ENCODE results near the gene FMO1.

FMO1 gene

GRCh38 chr1:171207377-171207776 is 40.9 kb upstream of the FMO1 start:
- 88% methylated on average over 1 of the region's 2 CpGs for WGBS
- no peak for DNase-seq
- no peak overlapping the region for H2BK5ac ChIP-seq (ENCODE audit: low read depth, low read length, poor library complexity, severe bottlenecking)

GRCh38 chr1:171210355-171210754 is 37.9 kb upstream of the FMO1 start:
- H2BK12ac ChIP-seq (ENCODE audit: low read length in 2 of 2), result no peak overlapping the region
- no peak overlapping the region for H3K14ac ChIP-seq (ENCODE audit: low read length in 2 of 2)
- H2BK120ac ChIP-seq (ENCODE audit: low read depth, low read length), result no peak overlapping the region
- H3K18ac ChIP-seq (ENCODE audit: low read depth in 1 of 2, low read length in 2 of 2), result no peak overlapping the region
- H3K4me2 ChIP-seq (ENCODE audit: low read length, poor library complexity, severe bottlenecking), result no peak overlapping the region
- no peaks in the 10 kb centered on the region for H3K9me3 ChIP-seq (ENCODE audit: control insufficient read depth, low read length)
- no peak overlapping the region for H2BK15ac ChIP-seq (ENCODE audit: low read depth, poor library complexity, severe bottlenecking)
- no peak overlapping the region for H2AK5ac ChIP-seq (ENCODE audit: low read length, severe bottlenecking)
- no peaks in the 10 kb centered on the region for H3K36me3 ChIP-seq (ENCODE audit: control insufficient read depth in 1 of 2, insufficient read depth in 2 of 2, low read depth in 1 of 2, low read length in 2 of 2)
- H3K23ac ChIP-seq (ENCODE audit: low read length in 2 of 2), result no peak overlapping the region
- no peak overlapping the region for H3K4ac ChIP-seq (ENCODE audit: low read depth in 1 of 2, low read length in 2 of 2)
- no peak overlapping the region for H4K91ac ChIP-seq (ENCODE audit: low read length)
- no peak overlapping the region for H2AFZ ChIP-seq (ENCODE audit: low read depth, low read length)
- H2BK5ac ChIP-seq (ENCODE audit: low read depth, low read length, poor library complexity, severe bottlenecking), result no peak overlapping the region
- H3K27ac ChIP-seq (ENCODE audit: low read length, poor library complexity, severe bottlenecking), result no peak overlapping the region
- H3K27me3 ChIP-seq (ENCODE audit: control insufficient read depth in 1 of 2, insufficient read depth in 1 of 2, low read length in 2 of 2), result peaks cover 0 to 6% of the 10 kb centered on the region in 2 experiments
- no peaks in the 10 kb centered on the region for H3K4me1 ChIP-seq (ENCODE audit: control insufficient read depth, insufficient read depth, low read depth, low read length)
- H3K79me1 ChIP-seq (replicated peaks; ENCODE audit: low read length, poor library complexity, severe bottlenecking), result no peaks in the 10 kb centered on the region
- H4K8ac ChIP-seq (ENCODE audit: low read length), result no peak overlapping the region
- no peak overlapping the region for H3K9ac ChIP-seq (ENCODE audit: low read length)
- no CpG with 5 or more reads among the region's 1 CpG for WGBS
- no peak overlapping the region for H3K4me3 ChIP-seq (ENCODE audit: insufficient read depth in 1 of 2, low read depth in 1 of 2, low read length in 2 of 2)
- no peak for DNase-seq

More at GRCh38 chr1:171207377-171207776, 40.9 kb upstream of the FMO1 start:
- Histone ChIP-seq H3K18ac (ENCODE audit: low read depth in 1 of 2, low read length in 2 of 2) (no peak overlapping the region), H2BK12ac (ENCODE audit: low read length in 2 of 2) (no peak overlapping the region), H3K14ac (ENCODE audit: low read length in 2 of 2) (no peak overlapping the region), H4K91ac (ENCODE audit: low read length) (no peak overlapping the region), H2BK120ac (ENCODE audit: low read depth, low read length) (no peak overlapping the region), H3K36me3 (ENCODE audit: control insufficient read depth in 1 of 2, insufficient read depth in 2 of 2, low read depth in 1 of 2, low read length in 2 of 2) (no peaks in the 10 kb centered on the region), H2AK5ac (ENCODE audit: low read length, severe bottlenecking) (no peak overlapping the region), H3K4ac (ENCODE audit: low read depth in 1 of 2, low read length in 2 of 2) (no peak overlapping the region), H3K4me1 (ENCODE audit: control insufficient read depth, insufficient read depth, low read depth, low read length) (no peaks in the 10 kb centered on the region), H3K79me1 (replicated peaks; ENCODE audit: low read length, poor library complexity, severe bottlenecking) (no peaks in the 10 kb centered on the region), H2BK15ac (ENCODE audit: low read depth, poor library complexity, severe bottlenecking) (no peak overlapping the region), H3K4me3 (ENCODE audit: insufficient read depth in 1 of 2, low read depth in 1 of 2, low read length in 2 of 2) (no peak overlapping the region), H3K27me3 (ENCODE audit: control insufficient read depth in 1 of 2, insufficient read depth in 1 of 2, low read length in 2 of 2) (peaks cover 0 to 10% of the 10 kb centered on the region in 2 experiments), H3K23ac (ENCODE audit: low read length in 2 of 2) (no peak overlapping the region), H4K8ac (ENCODE audit: low read length) (no peak overlapping the region), H3K9me3 (ENCODE audit: control insufficient read depth, low read length) (no peaks in the 10 kb centered on the region), H2AFZ (ENCODE audit: low read depth, low read length) (no peak overlapping the region), H3K4me2 (ENCODE audit: low read length, poor library complexity, severe bottlenecking) (no peak overlapping the region), H3K9ac (ENCODE audit: low read length) (no peak overlapping the region), H3K27ac (ENCODE audit: low read length, poor library complexity, severe bottlenecking) (no peak overlapping the region)

GRCh38 chr1:171212607-171213351 is 35.5 kb upstream of the FMO1 start:
- no peak overlapping the region for H2BK120ac ChIP-seq (ENCODE audit: low read depth, low read length)
- H3K4me1 ChIP-seq (ENCODE audit: control insufficient read depth, insufficient read depth, low read depth, low read length), result no peaks in the 10 kb centered on the region
- WGBS, result 82% methylated on average over 3 of the region's 3 CpGs
- H4K91ac ChIP-seq (ENCODE audit: low read length), result no peak overlapping the region
- H3K79me1 ChIP-seq (replicated peaks; ENCODE audit: low read length, poor library complexity, severe bottlenecking), result no peaks in the 10 kb centered on the region
- no peak overlapping the region for H2AFZ ChIP-seq (ENCODE audit: low read depth, low read length)
- H3K9ac ChIP-seq (ENCODE audit: low read length), result no peak overlapping the region
- no peak overlapping the region for H3K4me3 ChIP-seq (ENCODE audit: insufficient read depth in 1 of 2, low read depth in 1 of 2, low read length in 2 of 2)
- H3K36me3 ChIP-seq (ENCODE audit: control insufficient read depth in 1 of 2, insufficient read depth in 2 of 2, low read depth in 1 of 2, low read length in 2 of 2), result no peaks in the 10 kb centered on the region
- H2AK5ac ChIP-seq (ENCODE audit: low read length, severe bottlenecking), result no peak overlapping the region
- H2BK15ac ChIP-seq (ENCODE audit: low read depth, poor library complexity, severe bottlenecking), result no peak overlapping the region
- no peak overlapping the region for H2BK5ac ChIP-seq (ENCODE audit: low read depth, low read length, poor library complexity, severe bottlenecking)
- H3K18ac ChIP-seq (ENCODE audit: low read depth in 1 of 2, low read length in 2 of 2), result no peak overlapping the region
- H3K4ac ChIP-seq (ENCODE audit: low read depth in 1 of 2, low read length in 2 of 2), result no peak overlapping the region
- no peak overlapping the region for H3K27ac ChIP-seq (ENCODE audit: low read length, poor library complexity, severe bottlenecking)
- no peaks in the 10 kb centered on the region for H3K27me3 ChIP-seq (ENCODE audit: control insufficient read depth in 1 of 2, insufficient read depth in 1 of 2, low read length in 2 of 2)
- no peak overlapping the region for H3K14ac ChIP-seq (ENCODE audit: low read length in 2 of 2)
- H3K23ac ChIP-seq (ENCODE audit: low read length in 2 of 2), result no peak overlapping the region
- no peak for DNase-seq
- no peak overlapping the region for H4K8ac ChIP-seq (ENCODE audit: low read length)
- no peak overlapping the region for H3K4me2 ChIP-seq (ENCODE audit: low read length, poor library complexity, severe bottlenecking)
- no peak overlapping the region for H2BK12ac ChIP-seq (ENCODE audit: low read length in 2 of 2)
- H3K9me3 ChIP-seq (ENCODE audit: control insufficient read depth, low read length), result no peaks in the 10 kb centered on the region

DNA sequence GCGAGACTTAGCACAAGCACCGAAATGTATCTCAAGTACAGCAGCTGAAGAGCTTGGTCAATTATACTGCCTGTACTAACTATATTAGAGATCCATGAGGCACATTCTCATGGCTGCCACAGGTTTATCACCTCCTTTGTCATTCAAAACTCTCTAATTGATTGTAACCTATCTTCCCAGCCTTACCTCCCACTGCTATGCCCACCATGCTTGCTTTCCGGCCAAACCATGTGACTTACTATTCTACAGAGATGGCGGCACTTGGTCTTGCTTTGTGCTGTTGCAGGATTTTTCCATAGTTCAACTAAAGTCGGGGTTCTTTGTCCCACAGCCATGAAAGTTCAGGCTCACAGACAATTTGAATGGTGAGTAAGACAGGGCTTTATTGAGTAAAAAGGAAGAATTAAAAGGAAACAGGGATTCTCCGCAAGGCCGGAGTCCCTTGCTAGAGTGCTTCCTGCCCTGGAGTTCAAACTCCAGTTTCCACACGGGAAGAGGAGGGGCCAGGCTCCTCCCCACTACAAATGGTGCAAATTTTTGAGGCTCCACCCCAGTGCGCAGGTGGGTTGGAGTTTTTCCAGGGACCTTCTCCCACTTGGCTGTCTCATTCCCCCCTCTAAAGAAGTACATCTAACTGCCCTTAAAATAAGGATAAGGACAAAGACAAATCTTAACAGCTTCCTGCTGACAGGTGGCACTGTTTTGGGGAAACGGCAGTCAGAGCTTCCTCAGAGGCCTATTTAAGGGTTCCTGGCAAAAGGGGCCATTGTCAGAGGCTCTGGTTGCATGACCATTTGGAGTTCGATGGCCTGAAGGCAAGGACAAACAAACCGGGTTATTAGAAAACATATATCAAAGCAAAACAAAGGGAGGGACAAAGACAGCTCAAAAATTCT is 34.5 kb upstream of the FMO1 start:
- H3K79me1 ChIP-seq (replicated peaks; ENCODE audit: low read length, poor library complexity, severe bottlenecking), result no peaks in the 10 kb centered on the region
- no peak overlapping the region for H2AFZ ChIP-seq (ENCODE audit: low read depth, low read length)
- H3K27me3 ChIP-seq (ENCODE audit: control insufficient read depth in 1 of 2, insufficient read depth in 1 of 2, low read length in 2 of 2), result no peaks in the 10 kb centered on the region
- no peak overlapping the region for H2BK120ac ChIP-seq (ENCODE audit: low read depth, low read length)
- no peak for DNase-seq
- no peak overlapping the region for H2BK12ac ChIP-seq (ENCODE audit: low read length in 2 of 2)
- H3K14ac ChIP-seq (ENCODE audit: low read length in 2 of 2), result no peak overlapping the region
- 85% methylated on average over 11 of the region's 12 CpGs for WGBS
- H3K4me2 ChIP-seq (ENCODE audit: low read length, poor library complexity, severe bottlenecking), result no peak overlapping the region
- H3K27ac ChIP-seq (ENCODE audit: low read length, poor library complexity, severe bottlenecking), result no peak overlapping the region
- H2BK15ac ChIP-seq (ENCODE audit: low read depth, poor library complexity, severe bottlenecking), result no peak overlapping the region
- peaks cover 2% of the 10 kb centered on the region for H3K4me1 ChIP-seq (ENCODE audit: control insufficient read depth, insufficient read depth, low read depth, low read length)
- H3K9ac ChIP-seq (ENCODE audit: low read length), result no peak overlapping the region
- no peaks in the 10 kb centered on the region for H3K9me3 ChIP-seq (ENCODE audit: control insufficient read depth, low read length)
- H3K18ac ChIP-seq (ENCODE audit: low read depth in 1 of 2, low read length in 2 of 2), result no peak overlapping the region
- H3K4me3 ChIP-seq (ENCODE audit: insufficient read depth in 1 of 2, low read depth in 1 of 2, low read length in 2 of 2), result no peak overlapping the region
- H2AK5ac ChIP-seq (ENCODE audit: low read length, severe bottlenecking), result no peak overlapping the region
- H2BK5ac ChIP-seq (ENCODE audit: low read depth, low read length, poor library complexity, severe bottlenecking), result no peak overlapping the region
- H4K91ac ChIP-seq (ENCODE audit: low read length), result no peak overlapping the region
- no peak overlapping the region for H4K8ac ChIP-seq (ENCODE audit: low read length)
- H3K4ac ChIP-seq (ENCODE audit: low read depth in 1 of 2, low read length in 2 of 2), result no peak overlapping the region
- H3K36me3 ChIP-seq (ENCODE audit: control insufficient read depth in 1 of 2, insufficient read depth in 2 of 2, low read depth in 1 of 2, low read length in 2 of 2), result no peaks in the 10 kb centered on the region
- H3K23ac ChIP-seq (ENCODE audit: low read length in 2 of 2), result no peak overlapping the region
